Kidney epithelial cell (primary cell): ENCODE data around the gene GLB1L3. TPM values are rescaled to one million over a fixed set of nuclear protein-coding genes. Genes with fewer than 3 reads are reported as not detected.

Experiments used
- DNase-seq: peaks from one replicate; pipeline ENCODE4 v3.0.0-alpha.2; 2010; ENCODE audit warnings: low read depth
- H3K27me3 ChIP-seq: 2 replicates; pipeline ENCODE4 v1.6.0; 2011; ENCODE audit warnings: low read length; ENCODE audit not compliant: control insufficient read depth, insufficient read depth
- H3K36me3 ChIP-seq: 2 replicates; pipeline ENCODE4 v1.5.1; 2011; ENCODE audit warnings: low read length; ENCODE audit not compliant: control insufficient read depth, insufficient read depth
- H3K4me3 ChIP-seq: 2 replicates; pipeline ENCODE4 v1.5.1; 2011; ENCODE audit warnings: low read depth, mild to moderate bottlenecking, control low read depth, low read length
- total RNA-seq: library from RNA; depleted of rRNA; stranded (reverse); fragments of >200 nt; gene quantifications from 2 replicates; pipeline ENCODE4 v1.2.3, GENCODE V29; 2015
- TF ChIP-seq, protein P1 (sequence below): IDR thresholded peaks from 2 replicates; pipeline ENCODE4 v1.5.1; 2011; ENCODE audit warnings: mild to moderate bottlenecking, moderate library complexity, low read length, control low read depth, inconsistent platforms; ENCODE audit not compliant: insufficient read depth, poor library complexity, severe bottlenecking

The GLB1L3 gene
- total RNA-seq, 1 donor from 2014 or later, result 0.75 TPM

DNA sequence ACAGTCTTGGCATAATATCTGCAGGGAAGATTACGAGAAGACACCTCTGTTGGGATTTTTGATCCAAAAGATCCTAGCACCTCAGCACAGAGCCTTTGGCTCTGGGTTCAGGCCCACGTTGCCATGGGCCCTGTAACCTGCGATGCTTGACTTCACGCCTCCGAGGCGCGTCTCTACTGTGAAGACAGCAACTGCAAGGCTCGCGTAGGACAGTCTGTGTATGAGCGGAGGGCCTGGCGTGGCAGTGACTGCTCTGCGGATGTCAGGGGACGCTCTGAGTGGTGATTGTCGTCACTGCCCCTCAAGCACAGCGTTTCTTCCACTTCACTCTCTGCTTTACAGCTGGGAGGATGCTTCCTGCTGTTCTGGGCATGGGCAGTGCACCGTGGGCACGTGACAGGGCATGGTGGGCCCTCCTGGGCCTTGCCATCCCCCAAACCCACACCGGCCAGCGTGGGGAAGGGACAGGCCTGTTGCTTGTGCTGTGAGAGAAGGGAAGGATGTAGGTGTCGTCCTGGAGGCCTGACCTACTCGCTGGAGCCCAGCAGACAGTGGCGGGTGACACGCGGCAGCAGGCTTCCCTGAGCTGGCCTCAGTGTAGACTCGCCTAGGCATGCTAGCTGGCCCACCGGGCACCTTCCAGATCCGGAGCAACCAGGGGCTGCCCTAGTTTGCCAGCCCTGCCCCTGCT lies 82.1 kb downstream of the GLB1L3 start:
- TF ChIP-seq, protein P1, sequence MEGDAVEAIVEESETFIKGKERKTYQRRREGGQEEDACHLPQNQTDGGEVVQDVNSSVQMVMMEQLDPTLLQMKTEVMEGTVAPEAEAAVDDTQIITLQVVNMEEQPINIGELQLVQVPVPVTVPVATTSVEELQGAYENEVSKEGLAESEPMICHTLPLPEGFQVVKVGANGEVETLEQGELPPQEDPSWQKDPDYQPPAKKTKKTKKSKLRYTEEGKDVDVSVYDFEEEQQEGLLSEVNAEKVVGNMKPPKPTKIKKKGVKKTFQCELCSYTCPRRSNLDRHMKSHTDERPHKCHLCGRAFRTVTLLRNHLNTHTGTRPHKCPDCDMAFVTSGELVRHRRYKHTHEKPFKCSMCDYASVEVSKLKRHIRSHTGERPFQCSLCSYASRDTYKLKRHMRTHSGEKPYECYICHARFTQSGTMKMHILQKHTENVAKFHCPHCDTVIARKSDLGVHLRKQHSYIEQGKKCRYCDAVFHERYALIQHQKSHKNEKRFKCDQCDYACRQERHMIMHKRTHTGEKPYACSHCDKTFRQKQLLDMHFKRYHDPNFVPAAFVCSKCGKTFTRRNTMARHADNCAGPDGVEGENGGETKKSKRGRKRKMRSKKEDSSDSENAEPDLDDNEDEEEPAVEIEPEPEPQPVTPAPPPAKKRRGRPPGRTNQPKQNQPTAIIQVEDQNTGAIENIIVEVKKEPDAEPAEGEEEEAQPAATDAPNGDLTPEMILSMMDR, result no peak
- DNase-seq, result no peak
- no peak overlapping the region for H3K4me3 ChIP-seq
- no peaks in the 10 kb centered on the region for H3K27me3 ChIP-seq
- no peaks in the 10 kb centered on the region for H3K36me3 ChIP-seq

DNA sequence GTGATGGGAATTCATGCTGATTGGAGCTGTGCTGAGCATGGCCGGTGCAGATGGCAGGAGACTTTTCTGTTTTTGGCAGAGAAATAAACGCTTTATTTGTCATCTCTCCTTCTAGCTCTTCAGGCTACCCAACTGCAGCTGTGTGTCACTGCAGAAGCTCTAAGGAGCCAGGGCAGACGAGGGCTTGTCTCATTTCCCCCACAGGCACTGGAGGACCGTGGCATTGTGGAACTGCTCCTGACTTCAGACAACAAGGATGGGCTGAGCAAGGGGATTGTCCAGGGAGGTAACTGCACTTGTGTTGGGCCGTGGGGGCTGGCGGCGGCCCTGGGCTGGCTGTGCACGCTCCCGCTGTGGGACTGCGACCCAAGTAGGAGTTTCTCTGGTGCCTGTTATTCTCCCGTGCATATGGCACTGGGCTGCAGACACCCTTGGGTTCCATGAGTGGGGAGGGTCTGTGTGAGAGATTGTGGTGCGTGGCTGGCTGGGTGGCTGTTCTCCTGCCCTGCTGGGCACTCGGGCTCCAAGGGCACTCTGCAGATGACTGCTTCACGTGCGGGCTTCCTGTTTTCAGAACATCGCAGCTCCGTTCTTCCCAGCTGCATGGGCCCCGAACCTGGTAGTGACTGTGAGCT lies 82.8 kb downstream of the GLB1L3 start:
- Histone ChIP-seq H3K4me3 (no peak overlapping the region), H3K27me3 (no peaks in the 10 kb centered on the region), H3K36me3 (no peaks in the 10 kb centered on the region)
- TF ChIP-seq, protein P1, result no peak
- DNase-seq, result no peak

DNA sequence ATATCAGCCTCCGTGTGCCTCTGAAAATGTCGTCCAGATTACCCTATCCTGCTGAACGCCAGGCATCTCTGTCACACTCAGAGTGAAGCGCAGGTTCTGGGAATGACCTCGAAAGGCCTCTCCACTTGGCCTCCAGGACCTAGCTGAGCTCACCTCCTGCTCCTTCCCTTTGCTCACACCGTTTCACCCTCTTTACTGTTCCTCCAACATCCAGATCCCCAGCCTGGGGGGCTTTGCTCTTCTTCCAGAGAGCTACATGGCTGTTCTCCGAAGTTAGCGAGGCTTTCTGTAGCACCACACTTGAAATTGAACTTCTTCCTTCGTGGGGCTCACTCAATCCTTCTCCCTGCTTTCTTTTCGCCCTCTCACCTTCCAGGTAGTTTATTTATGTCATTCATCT lies 83.5 kb downstream of the GLB1L3 start:
- H3K4me3 ChIP-seq, result no peak overlapping the region

DNA sequence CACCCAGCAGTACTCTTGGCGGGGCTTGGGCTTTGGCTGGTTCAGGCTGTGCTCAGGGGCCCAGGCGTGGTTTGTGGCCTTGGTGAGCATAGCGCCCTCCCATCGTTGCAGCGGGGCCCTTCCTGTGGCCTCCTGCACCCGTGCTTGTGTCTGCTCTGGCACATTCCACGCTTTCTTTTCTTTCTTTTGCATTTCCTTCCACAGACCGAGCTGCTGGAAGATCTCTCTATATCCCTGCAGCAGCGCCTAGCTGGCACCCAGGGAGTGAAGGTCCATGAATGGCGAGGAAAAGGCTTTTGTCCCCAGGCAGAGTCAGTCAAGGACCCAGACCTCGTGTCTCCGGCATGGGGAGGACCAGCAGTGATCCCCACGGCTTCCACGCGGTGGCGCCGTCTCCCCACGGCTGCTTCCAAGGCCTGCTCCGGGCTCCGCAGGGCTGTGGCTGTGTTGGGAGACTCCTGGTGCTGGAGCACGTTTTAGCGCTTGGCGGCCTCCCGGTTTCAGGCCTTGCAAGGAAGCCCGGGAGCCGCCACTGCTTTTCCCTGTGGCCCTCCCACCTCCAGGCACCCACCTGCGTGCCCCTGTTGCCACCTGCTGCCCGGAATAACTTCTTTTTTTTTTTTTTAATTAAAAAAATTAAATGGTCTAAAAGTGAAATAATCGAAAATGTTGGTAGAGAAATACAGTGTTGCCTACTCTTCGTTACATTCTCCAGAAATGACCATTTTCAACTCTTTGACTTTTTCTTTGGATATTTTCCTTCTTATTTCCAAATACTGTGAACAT lies 84.1 kb downstream of the GLB1L3 start:
- peak; percentile 9 for DNase-seq
- TF ChIP-seq, protein P1, result peak; percentile 93
- no peaks in the 10 kb centered on the region for H3K27me3 ChIP-seq
- no peak overlapping the region for H3K4me3 ChIP-seq
- no peaks in the 10 kb centered on the region for H3K36me3 ChIP-seq

More for the DNA sequence above, 83.5 kb downstream of the GLB1L3 start:
- Histone ChIP-seq H3K27me3 (no peaks in the 10 kb centered on the region), H3K36me3 (no peaks in the 10 kb centered on the region)
- no peak for DNase-seq
- TF ChIP-seq, protein P1, result no peak

DNA sequence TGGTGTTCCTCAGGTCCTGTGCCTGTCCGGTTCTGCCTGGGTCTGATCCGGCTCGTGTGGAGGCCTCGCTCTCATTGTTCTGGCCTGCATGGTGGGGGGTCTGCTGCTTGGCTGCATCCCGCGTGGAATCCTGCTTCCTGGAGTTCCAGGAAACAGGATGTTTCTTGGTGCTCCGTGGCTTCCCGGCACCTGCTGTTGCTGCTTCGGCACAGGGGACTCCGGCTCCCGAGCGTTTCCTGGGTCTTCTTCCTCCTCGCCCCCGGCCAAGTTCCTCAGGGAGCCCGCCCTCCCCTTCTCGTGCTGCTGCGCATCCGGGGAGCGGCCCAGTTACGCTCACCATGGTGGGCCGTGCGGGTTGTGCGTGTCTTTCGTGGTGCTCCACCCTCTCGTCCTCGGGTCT lies 85.5 kb downstream of the GLB1L3 start:
- no peak for DNase-seq
- TF ChIP-seq, protein P1, result no peak
- H3K4me3 ChIP-seq, result no peak overlapping the region
- H3K27me3 ChIP-seq, result no peaks in the 10 kb centered on the region
- H3K36me3 ChIP-seq, result no peaks in the 10 kb centered on the region
